NCI-H146 (cell line): ENCODE results near the gene ATP13A1.
"Not testable (repeated sequence)": the region's sequence is repeated elsewhere in the genome, so short reads cannot be mapped to it uniquely, and the experiment has no call there.

Experiments
- DNase-seq: peaks from one replicate; lab custom pipeline; 2025; lab: John Stamatoyannopoulos, UW

Gene ATP13A1

GRCh38 chr19:19619181-19619848 lies 44.2 kb downstream of the ATP13A1 start:
- peak; percentile 48 for DNase-seq

- peak; percentile 99 for DNase-seq
Measured at GRCh38 chr19:19618219-19619051, 45.0 kb downstream of the ATP13A1 start, which contains the start of gene PBX4. TSS of gene PBX4 (minus strand) at chr19:19618687. CDS start at chr19:19618629, 58 bp downstream.

GRCh38 chr19:19615086-19615485 lies 48.4 kb downstream of the ATP13A1 start:
- no peak for DNase-seq

GRCh38 chr19:19613506-19613905 lies 50.0 kb downstream of the ATP13A1 start:
- no peak for DNase-seq

- DNase-seq = no peak
Measured at GRCh38 chr19:19610376-19611202, 52.9 kb downstream of the ATP13A1 start.

GRCh38 chr19:19606686-19607085 lies 56.8 kb downstream of the ATP13A1 start:
- not testable (repeated sequence) for DNase-seq

- DNase-seq = no peak
Measured at GRCh38 chr19:19606021-19606420, 57.5 kb downstream of the ATP13A1 start.

- DNase-seq = peak; percentile 30
Measured at GRCh38 chr19:19602713-19603324, 60.7 kb downstream of the ATP13A1 start.

- no peak for DNase-seq
Measured at GRCh38 chr19:19602136-19602712, 61.3 kb downstream of the ATP13A1 start.

GRCh38 chr19:19600793-19601330 lies 62.6 kb downstream of the ATP13A1 start:
- DNase-seq = no peak

- DNase-seq = not testable (repeated sequence)
Measured at GRCh38 chr19:19598728-19599451, 64.6 kb downstream of the ATP13A1 start.

GRCh38 chr19:19597809-19598306 lies 65.6 kb downstream of the ATP13A1 start:
- DNase-seq = no peak
